NCI-H1105 treated with DMSO at 0.1 percent for 48 hours (cell line): Measurements from ENCODE around the gene AKR7A2.
A peak's percentile ranks its signal among the peaks of the same experiment; 100 is the strongest.

Source experiments
- DNase-seq: peaks from one replicate; lab custom pipeline; 2025; lab: John Stamatoyannopoulos, UW

The AKR7A2 gene

GRCh38 chr1:19343617-19344350 is 31.8 kb upstream of the AKR7A2 start:
- DNase-seq = no peak

- no peak for DNase-seq
These were observed 31.1 kb upstream of the AKR7A2 start for GRCh38 chr1:19342894-19343616.

- no peak for DNase-seq
These were observed 30.3 kb upstream of the AKR7A2 start for GRCh38 chr1:19342062-19342750.

- DNase-seq = peak; percentile 35
These were observed 29.5 kb upstream of the AKR7A2 start for GRCh38 chr1:19341201-19342061.

- DNase-seq = no peak
These were observed 28.5 kb upstream of the AKR7A2 start for GRCh38 chr1:19340387-19340937.

- DNase-seq = peak; percentile 14
These were observed 27.4 kb upstream of the AKR7A2 start for GRCh38 chr1:19339214-19339861.

- peak; percentile 42 for DNase-seq
These were observed 26.4 kb upstream of the AKR7A2 start for GRCh38 chr1:19338323-19338762.

- DNase-seq = no peak
These were observed 25.3 kb upstream of the AKR7A2 start for GRCh38 chr1:19337289-19337688.

- no peak for DNase-seq
These were observed 24.6 kb upstream of the AKR7A2 start for GRCh38 chr1:19336543-19336942.

- DNase-seq = no peak
These were observed 21.8 kb upstream of the AKR7A2 start for GRCh38 chr1:19333587-19334354.

GRCh38 chr1:19332832-19333231 is 20.9 kb upstream of the AKR7A2 start:
- DNase-seq = no peak

GRCh38 chr1:19331262-19331878 is 19.4 kb upstream of the AKR7A2 start:
- no peak for DNase-seq

GRCh38 chr1:19330449-19331135 is 18.6 kb upstream of the AKR7A2 start:
- no peak for DNase-seq

GRCh38 chr1:19329611-19330010 is 17.7 kb upstream of the AKR7A2 start:
- DNase-seq = no peak

GRCh38 chr1:19329188-19329587 is 17.2 kb upstream of the AKR7A2 start:
- no peak for DNase-seq

GRCh38 chr1:19328486-19328885 is 16.5 kb upstream of the AKR7A2 start:
- DNase-seq = no peak

GRCh38 chr1:19327736-19328135 is 15.8 kb upstream of the AKR7A2 start:
- DNase-seq = no peak

- DNase-seq = no peak
These were observed 15.4 kb upstream of the AKR7A2 start for GRCh38 chr1:19327301-19327700.

- no peak for DNase-seq
These were observed 14.8 kb upstream of the AKR7A2 start for GRCh38 chr1:19326748-19327065.
